HEK293 (cell line): ENCODE results near the gene YPEL4.

Experiments used
- CTCF ChIA-PET: fragments of 350-600 bp; formaldehyde crosslinking; extraction: SDS; loops from one replicate; lab custom pipeline; 2021; ENCODE audit warnings: antibody characterized with exemption; lab: Yijun Ruan, JAX
- POLR2A ChIA-PET: fragments of 300-600 bp; formaldehyde crosslinking; extraction: SDS; loops from one replicate; lab custom pipeline; 2020; ENCODE audit warnings: antibody characterized with exemption, inconsistent platforms; lab: Yijun Ruan, JAX
- H3K27ac ChIP-seq: fragments of 200-500 bp; sonication (Bioruptor generic); 2 replicates; pipeline ENCODE4 v1.5.1; 2014; ENCODE audit warnings: low read depth, low read length, control low read depth, inconsistent platforms; ENCODE audit errors: extremely low read depth
- H3K36me3 ChIP-seq, 2 experiments: fragments of 200-500 bp in 1 of 2; sonication (Bioruptor generic) in 1 of 2; 1 replicate in 1 of 2; 2 replicates in 1 of 2; pipeline ENCODE4 v1.5.1; 2014 to 2017; ENCODE audit warnings: inconsistent platforms in 2 of 2, low read length in 2 of 2; ENCODE audit not compliant: control insufficient read depth in 2 of 2, insufficient read depth in 1 of 2
- H3K4me1 ChIP-seq: fragments of 200-500 bp; sonication (Bioruptor generic); 2 replicates; pipeline ENCODE4 v1.5.1; 2014; ENCODE audit warnings: mild to moderate bottlenecking, low read length, inconsistent platforms; ENCODE audit not compliant: control insufficient read depth, insufficient read depth
- H3K4me3 ChIP-seq: 2 replicates; pipeline ENCODE4 v1.5.1; 2011; ENCODE audit warnings: low read depth, mild to moderate bottlenecking, control low read depth, low read length, moderate library complexity
- H3K9me3 ChIP-seq: fragments of 200-500 bp; sonication (Bioruptor generic); 2 replicates; pipeline ENCODE4 v1.5.1; 2014; ENCODE audit warnings: low read depth, low read length, inconsistent platforms; ENCODE audit not compliant: control insufficient read depth, insufficient read depth
- HOXD13 ChIP-seq: sonication (generic); formaldehyde crosslinking; IDR thresholded peaks from 2 replicates; pipeline ENCODE4 v1.8.0; 2022; ENCODE audit warnings: missing genetic modification reagents, borderline replicate concordance
- INSM2 ChIP-seq: fragments of 450-650 bp; formaldehyde crosslinking; IDR thresholded peaks from 2 replicates; pipeline ENCODE4 v1.5.1; 2016; ENCODE audit warnings: missing biosample characterization, missing genetic modification characterization
- KLF1 ChIP-seq: fragments of 450-650 bp; formaldehyde crosslinking; IDR thresholded peaks from 2 replicates; pipeline ENCODE4 v1.5.1; 2016; ENCODE audit warnings: missing biosample characterization, missing genetic modification characterization
- KLF9 ChIP-seq: fragments of 450-650 bp; formaldehyde crosslinking; IDR thresholded peaks from 2 replicates; pipeline ENCODE4 v1.5.1; 2016; ENCODE audit warnings: missing biosample characterization, missing genetic modification characterization, low read depth
- RBAK ChIP-seq: fragments of 450-650 bp; formaldehyde crosslinking; IDR thresholded peaks from 2 replicates; pipeline ENCODE4 v1.5.1; 2016; ENCODE audit warnings: missing biosample characterization, missing genetic modification characterization
- SCRT1 ChIP-seq: fragments of 450-650 bp; formaldehyde crosslinking; IDR thresholded peaks from 2 replicates; pipeline ENCODE4 v1.5.1; 2016; ENCODE audit warnings: missing biosample characterization, missing genetic modification characterization, borderline replicate concordance
- TRIM28 ChIP-seq: IDR thresholded peaks from 2 replicates; pipeline ENCODE4 v1.6.1; 2011; ENCODE audit warnings: low read length, control low read depth, borderline replicate concordance
- WT1 ChIP-seq: fragments of 450-650 bp; formaldehyde crosslinking; IDR thresholded peaks from 2 replicates; pipeline ENCODE4 v1.5.1; 2016; ENCODE audit warnings: missing biosample characterization, missing genetic modification characterization
- ZBTB10 ChIP-seq: fragments of 450-650 bp; formaldehyde crosslinking; IDR thresholded peaks from 2 replicates; pipeline ENCODE4 v1.5.1; 2016; ENCODE audit warnings: missing biosample characterization, missing genetic modification characterization
- ZBTB6 ChIP-seq: fragments of 450-650 bp; formaldehyde crosslinking; IDR thresholded peaks from 2 replicates; pipeline ENCODE4 v1.5.1; 2017; ENCODE audit warnings: missing biosample characterization, missing genetic modification characterization
- ZNF140 ChIP-seq: fragments of 450-650 bp; formaldehyde crosslinking; IDR thresholded peaks from 2 replicates; pipeline ENCODE4 v1.5.1; 2016; ENCODE audit warnings: missing biosample characterization, missing genetic modification characterization
- ZNF174 ChIP-seq: fragments of 450-650 bp; formaldehyde crosslinking; IDR thresholded peaks from 2 replicates; pipeline ENCODE4 v1.5.0; 2017; ENCODE audit warnings: missing biosample characterization, mild to moderate bottlenecking, missing genetic modification characterization
- ZNF175 ChIP-seq: fragments of 450-650 bp; formaldehyde crosslinking; IDR thresholded peaks from 2 replicates; pipeline ENCODE4 v1.5.1; 2016; ENCODE audit warnings: missing biosample characterization, missing genetic modification characterization
- ZNF18 ChIP-seq: fragments of 450-650 bp; formaldehyde crosslinking; IDR thresholded peaks from 2 replicates; pipeline ENCODE4 v1.5.1; 2016; ENCODE audit warnings: missing biosample characterization, missing genetic modification characterization
- ZNF2 ChIP-seq: fragments of 450-650 bp; formaldehyde crosslinking; IDR thresholded peaks from 2 replicates; pipeline ENCODE4 v1.5.1; 2016; ENCODE audit warnings: missing biosample characterization, missing genetic modification characterization
- ZNF214 ChIP-seq: fragments of 450-650 bp; formaldehyde crosslinking; IDR thresholded peaks from 2 replicates; pipeline ENCODE4 v1.5.1; 2017; ENCODE audit warnings: missing biosample characterization, mild to moderate bottlenecking, missing genetic modification characterization, borderline replicate concordance
- ZNF416 ChIP-seq: fragments of 450-650 bp; formaldehyde crosslinking; IDR thresholded peaks from 2 replicates; pipeline ENCODE4 v1.5.1; 2016; ENCODE audit warnings: missing biosample characterization, missing genetic modification characterization
- ZNF48 ChIP-seq: fragments of 450-650 bp; formaldehyde crosslinking; IDR thresholded peaks from 2 replicates; pipeline ENCODE4 v1.5.1; 2016; ENCODE audit warnings: missing biosample characterization, missing genetic modification characterization
- ZNF548 ChIP-seq: fragments of 450-650 bp; formaldehyde crosslinking; IDR thresholded peaks from 2 replicates; pipeline ENCODE4 v1.5.1; 2016; ENCODE audit warnings: missing biosample characterization, missing genetic modification characterization
- ZNF555 ChIP-seq: fragments of 450-650 bp; formaldehyde crosslinking; conservative IDR thresholded peaks from 2 replicates; pipeline ENCODE4 v1.5.1; 2017; ENCODE audit warnings: missing biosample characterization, mild to moderate bottlenecking, missing genetic modification characterization, inconsistent platforms
- ZNF610 ChIP-seq: fragments of 450-650 bp; formaldehyde crosslinking; IDR thresholded peaks from 2 replicates; pipeline ENCODE4 v1.5.1; 2016; ENCODE audit warnings: missing biosample characterization, missing genetic modification characterization, borderline replicate concordance
- ZNF623 ChIP-seq: fragments of 450-650 bp; formaldehyde crosslinking; IDR thresholded peaks from 2 replicates; pipeline ENCODE4 v1.5.1; 2016; ENCODE audit warnings: missing biosample characterization, missing genetic modification characterization
- ZNF692 ChIP-seq: fragments of 450-650 bp; formaldehyde crosslinking; IDR thresholded peaks from 2 replicates; pipeline ENCODE4 v1.5.1; 2016; ENCODE audit warnings: missing biosample characterization, missing genetic modification characterization
- ZNF704 ChIP-seq: fragments of 450-650 bp; formaldehyde crosslinking; IDR thresholded peaks from 2 replicates; pipeline ENCODE4 v1.5.1; 2016; ENCODE audit warnings: missing biosample characterization, missing genetic modification characterization
- ZNF76 ChIP-seq: fragments of 450-650 bp; formaldehyde crosslinking; IDR thresholded peaks from 2 replicates; pipeline ENCODE4; 2016; ENCODE audit warnings: low read depth, missing biosample characterization, missing genetic modification characterization, borderline replicate concordance
- ZSCAN16 ChIP-seq: fragments of 450-650 bp; formaldehyde crosslinking; IDR thresholded peaks from 2 replicates; pipeline ENCODE4 v1.5.1; 2016; ENCODE audit warnings: missing biosample characterization, missing genetic modification characterization

YPEL4 gene

GRCh38 chr11:57653163-57653562, 3.5 kb upstream of the YPEL4 start (continued):
- no peak for TF ChIP-seq ZBTB6 (tag by site-specific recombination)
- TF ChIP-seq ZNF140 (tag by site-specific recombination), result no peak
- TF ChIP-seq ZSCAN16 (tag by site-specific recombination), result no peak
- no peak for TF ChIP-seq ZNF623 (tag by site-specific recombination)
- no peak for TF ChIP-seq ZNF692 (tag by site-specific recombination)
- TF ChIP-seq ZNF214 (tag by site-specific recombination), result no peak
- TF ChIP-seq ZNF48 (tag by site-specific recombination), result no peak

GRCh38 chr11:57652662-57653061, 3.0 kb upstream of the YPEL4 start:
- no peak for TF ChIP-seq ZNF610 (tag by site-specific recombination)
- TF ChIP-seq KLF1 (tag by site-specific recombination), result no peak
- no peak for TF ChIP-seq RBAK (tag by site-specific recombination)
- TF ChIP-seq ZNF18 (tag by site-specific recombination), result no peak
- TF ChIP-seq ZNF76, result no peak
- TF ChIP-seq ZNF175, result no peak
- TF ChIP-seq ZNF704 (tag by site-specific recombination), result no peak
- TF ChIP-seq KLF9, result no peak
- no peak for TF ChIP-seq ZNF692 (tag by site-specific recombination)
- TF ChIP-seq INSM2 (tag by site-specific recombination), result no peak
- TF ChIP-seq ZNF174, result no peak
- no peak for TF ChIP-seq HOXD13 (CRISPR knock-in tag)
- no peak for TF ChIP-seq SCRT1 (tag by site-specific recombination)
- no peak for TF ChIP-seq ZNF416 (tag by site-specific recombination)
- TF ChIP-seq ZNF555 (tag by site-specific recombination), result no peak
- TF ChIP-seq TRIM28, result no peak
- TF ChIP-seq ZBTB10, result no peak
- TF ChIP-seq WT1 (tag by site-specific recombination), result no peak
- TF ChIP-seq ZNF548, result no peak
- TF ChIP-seq ZNF2, result no peak
- 0 out of 2 replicates have a peak, but pooled peaks cover 6% of the 10 kb centered on the region for H3K4me1 ChIP-seq
- CTCF ChIA-PET, result interaction anchor here (0.6 to 1.3 kb wide), 3 partner anchors 11 to 285 kb away, joined by 3 to 5 read pairs (median 5); partner anchors contain the start of gene UBE2L6
- H3K27ac ChIP-seq, result no peak overlapping the region
- H3K9me3 ChIP-seq, result no peaks in the 10 kb centered on the region
- no peak overlapping the region for H3K4me3 ChIP-seq
- POLR2A ChIA-PET, result no interaction called here
- H3K36me3 ChIP-seq, result no peaks in the 10 kb centered on the region
